GM12864 (cell line): ENCODE results near the gene LRRC66.

ENCODE experiments used
- DNase-seq: peaks from one replicate; pipeline ENCODE4 v3.0.0-alpha.2; 2011; ENCODE audit warnings: low read depth
- H3K4me3 ChIP-seq: 2 replicates; pipeline ENCODE4 v1.5.1; 2011; ENCODE audit warnings: mild to moderate bottlenecking, low read depth, low read length, control low read depth
- TF ChIP-seq, protein P1 (sequence below): IDR thresholded peaks from 2 replicates; pipeline ENCODE4 v1.5.1; 2011; ENCODE audit warnings: low read depth, mild to moderate bottlenecking, moderate library complexity, low read length, control low read depth, inconsistent platforms; ENCODE audit errors: missing control alignments

LRRC66 gene

DNA sequence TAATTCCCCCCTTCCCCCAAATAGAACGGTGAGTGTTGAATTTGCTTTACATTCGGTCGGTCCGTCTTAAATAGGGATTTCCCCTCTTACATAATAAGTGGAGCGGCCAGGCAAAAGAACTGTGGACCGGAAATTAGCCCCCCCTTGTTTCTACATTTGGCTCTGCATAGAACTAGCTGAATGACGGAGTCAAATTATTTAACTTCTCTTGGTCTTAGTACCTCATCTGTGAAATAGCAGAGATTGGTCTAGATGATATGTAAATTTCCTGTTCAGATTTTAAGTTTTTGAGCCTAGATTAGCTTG is 32.3 kb upstream of the LRRC66 start:
- TF ChIP-seq, protein P1, sequence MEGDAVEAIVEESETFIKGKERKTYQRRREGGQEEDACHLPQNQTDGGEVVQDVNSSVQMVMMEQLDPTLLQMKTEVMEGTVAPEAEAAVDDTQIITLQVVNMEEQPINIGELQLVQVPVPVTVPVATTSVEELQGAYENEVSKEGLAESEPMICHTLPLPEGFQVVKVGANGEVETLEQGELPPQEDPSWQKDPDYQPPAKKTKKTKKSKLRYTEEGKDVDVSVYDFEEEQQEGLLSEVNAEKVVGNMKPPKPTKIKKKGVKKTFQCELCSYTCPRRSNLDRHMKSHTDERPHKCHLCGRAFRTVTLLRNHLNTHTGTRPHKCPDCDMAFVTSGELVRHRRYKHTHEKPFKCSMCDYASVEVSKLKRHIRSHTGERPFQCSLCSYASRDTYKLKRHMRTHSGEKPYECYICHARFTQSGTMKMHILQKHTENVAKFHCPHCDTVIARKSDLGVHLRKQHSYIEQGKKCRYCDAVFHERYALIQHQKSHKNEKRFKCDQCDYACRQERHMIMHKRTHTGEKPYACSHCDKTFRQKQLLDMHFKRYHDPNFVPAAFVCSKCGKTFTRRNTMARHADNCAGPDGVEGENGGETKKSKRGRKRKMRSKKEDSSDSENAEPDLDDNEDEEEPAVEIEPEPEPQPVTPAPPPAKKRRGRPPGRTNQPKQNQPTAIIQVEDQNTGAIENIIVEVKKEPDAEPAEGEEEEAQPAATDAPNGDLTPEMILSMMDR, result no peak
- DNase-seq, result peak; percentile 16
- peak overlapping the region; percentile 58 for H3K4me3 ChIP-seq

DNA sequence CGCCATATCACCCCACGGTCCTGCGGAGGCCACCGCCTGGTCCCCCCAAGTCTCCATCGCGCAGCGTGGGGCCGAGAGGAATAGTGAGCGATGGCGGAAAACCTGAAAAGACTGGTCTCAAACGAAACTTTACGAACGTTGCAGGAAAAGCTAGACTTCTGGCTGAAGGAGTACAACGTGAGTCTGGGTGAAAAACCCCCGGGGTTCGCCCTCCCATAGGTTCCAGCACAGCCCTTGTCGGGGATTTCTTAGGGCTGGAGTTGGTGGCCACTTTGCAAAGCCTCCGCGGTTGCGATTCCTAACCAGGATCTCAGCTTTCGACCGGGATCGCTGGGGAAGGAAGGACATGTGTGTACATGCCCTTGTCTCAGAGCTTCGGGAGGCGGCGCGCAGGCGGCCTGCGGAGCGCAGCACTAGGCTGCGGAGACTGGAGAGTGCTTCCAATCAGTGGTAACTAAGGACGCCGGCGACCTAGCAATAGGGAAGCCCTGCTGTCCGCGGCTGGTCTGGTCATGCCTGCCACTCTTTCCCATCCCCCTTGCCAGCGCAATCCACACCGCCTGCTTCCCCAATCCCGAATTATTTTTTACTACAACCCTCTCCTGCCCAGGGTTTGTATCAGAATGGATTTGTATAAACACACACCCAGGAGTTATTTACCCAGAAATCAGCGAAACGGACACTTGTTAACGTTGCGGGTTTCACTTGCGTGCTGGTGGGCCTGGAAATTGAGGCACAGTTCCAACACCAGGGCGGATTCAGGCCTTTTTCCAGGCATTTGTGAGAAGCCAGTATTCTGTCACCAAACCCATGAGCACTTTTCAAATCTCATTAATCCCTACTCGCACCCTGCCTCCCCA is 31.7 kb upstream of the LRRC66 start:
- TF ChIP-seq, protein P1, result no peak
- H3K4me3 ChIP-seq, result peak overlapping the region; percentile 58

DNA sequence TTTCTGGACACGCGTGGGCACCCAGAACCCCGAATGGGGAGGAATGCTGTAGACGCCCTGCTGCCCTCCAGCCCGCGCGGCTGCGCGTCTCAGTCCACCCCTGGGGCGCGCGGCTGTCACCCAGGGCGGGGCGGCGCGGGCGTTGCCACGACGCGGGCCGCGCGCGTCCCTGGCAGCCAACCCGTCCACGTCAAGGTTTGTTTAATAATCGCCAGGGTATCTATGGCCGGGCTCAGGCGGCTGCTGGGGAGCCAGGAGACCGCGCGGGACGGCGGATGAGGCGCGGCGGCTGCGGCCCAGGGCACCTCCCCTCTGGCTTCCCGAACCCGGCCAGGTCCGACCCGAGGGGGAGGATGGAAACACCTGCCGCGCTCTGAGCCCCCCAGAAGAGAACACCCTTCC is 31.1 kb upstream of the LRRC66 start, which contains the start of gene SPATA18:
Gene SPATA18, plus strand, starts transcription at position 92 of the 402 bp plus-strand sequence. CDS start 401 bp downstream, outside the sequence.
- TF ChIP-seq, protein P1, result no peak
- peak within 1 kb of the TSS; percentile 58 for H3K4me3 ChIP-seq
- DNase-seq, result no peak

More for the DNA sequence above, 31.7 kb upstream of the LRRC66 start:
- DNase-seq, result no peak

DNA sequence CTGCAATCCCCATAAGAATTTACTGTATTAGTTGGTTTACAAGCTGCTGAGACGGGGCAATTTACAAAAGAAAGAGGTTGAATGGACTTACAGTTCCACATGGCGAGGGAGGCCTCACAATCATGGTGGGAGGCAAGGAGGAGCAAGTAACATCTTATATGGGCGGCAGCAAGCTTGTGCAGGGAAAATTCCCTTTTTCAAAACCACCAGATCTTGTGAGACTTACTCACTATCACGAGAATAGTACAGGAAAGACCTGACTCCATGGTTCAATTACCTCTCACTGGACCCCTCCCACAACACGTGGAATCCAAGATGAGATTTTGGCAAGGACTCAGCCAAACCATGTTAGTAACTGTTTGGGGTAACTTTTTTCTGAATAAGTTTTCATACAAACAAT is 29.1 kb upstream of the LRRC66 start:
- no peak overlapping the region for H3K4me3 ChIP-seq
- TF ChIP-seq, protein P1, result no peak
- no peak for DNase-seq

DNA sequence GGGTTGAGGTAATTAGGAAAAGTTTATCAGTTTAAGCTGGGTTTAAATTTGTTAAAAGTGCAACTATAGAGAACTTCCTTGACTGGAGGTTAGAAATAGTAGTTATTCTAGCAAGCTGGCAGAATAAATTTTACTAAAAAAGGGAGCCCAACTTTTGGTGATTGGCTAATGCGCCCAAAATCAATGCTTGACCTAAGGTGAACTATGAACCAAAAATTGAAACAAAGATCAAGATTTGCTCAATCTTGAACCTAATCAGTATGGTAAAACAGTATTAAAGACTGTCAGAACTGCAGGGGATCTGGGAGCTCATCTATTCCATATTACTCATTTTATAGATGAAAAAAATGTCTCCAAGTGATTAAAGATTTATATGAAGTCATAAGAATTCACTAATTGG is 24.9 kb upstream of the LRRC66 start:
- no peak for DNase-seq
- TF ChIP-seq, protein P1, result no peak
- no peak overlapping the region for H3K4me3 ChIP-seq

DNA sequence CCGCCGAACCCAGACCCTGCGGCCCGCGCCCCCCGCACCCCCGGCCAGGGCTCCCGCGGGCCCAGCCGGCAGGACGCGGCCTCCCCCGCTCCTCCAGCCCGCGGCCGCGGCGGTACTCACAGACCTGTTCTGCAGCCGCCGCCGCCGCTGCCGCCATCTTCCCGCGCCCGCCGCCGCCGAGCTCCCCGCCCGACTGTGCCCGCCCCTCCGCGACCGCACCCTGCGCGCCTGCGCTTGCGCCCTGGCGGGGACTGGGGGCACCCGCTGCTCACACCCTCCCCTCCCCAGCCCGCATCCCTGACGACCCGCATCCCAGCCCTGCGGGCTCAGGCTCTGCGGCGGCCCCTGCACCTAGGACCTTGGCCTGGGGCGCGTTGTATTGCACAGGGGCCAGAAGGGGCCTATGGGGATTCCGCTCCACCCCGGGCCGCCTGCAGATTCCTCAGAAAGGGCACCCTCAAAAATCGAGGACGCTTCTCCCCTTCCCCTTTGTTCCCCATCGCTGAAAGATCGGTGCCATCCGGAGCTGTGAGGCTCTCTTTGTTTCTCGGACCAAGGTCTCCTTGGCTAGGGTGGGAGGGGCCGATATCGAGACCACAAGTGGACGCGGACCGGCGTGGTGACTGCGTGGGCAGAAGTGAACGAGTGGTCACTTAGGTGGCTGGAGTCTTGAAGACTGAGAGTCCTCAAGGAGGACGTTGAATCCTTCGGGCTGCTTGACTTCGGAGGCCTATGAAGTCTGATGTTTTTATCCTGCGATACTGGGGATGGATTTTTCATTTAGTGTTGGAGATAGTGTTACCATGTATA is 18.1 kb upstream of the LRRC66 start, which contains the start of gene SGCB:
Gene SGCB, minus strand, starts transcription at position 197 of the 810 bp plus-strand sequence. Its CDS starts 40 bp downstream, at position 157.
- no peak for DNase-seq
- TF ChIP-seq, protein P1, result no peak
- H3K4me3 ChIP-seq, result peak within 1 kb of the TSS; percentile 84
